Gastroesophageal sphincter (tissue), 4 donors: ENCODE results near the gene TMSB10. TPM values are rescaled to one million over a fixed set of nuclear protein-coding genes. Genes with fewer than 3 reads are reported as not detected.
A peak's percentile ranks its signal among the peaks of the same experiment; 100 is the strongest.
"Not testable (repeated sequence)": the region's sequence is repeated elsewhere in the genome, so short reads cannot be mapped to it uniquely, and the experiment has no call there.

Source experiments
- ATAC-seq: fragments of 150-250 bp; one replicate; pipeline ENCODE4 v1.9.1; 2016; ENCODE audit warnings: mild to moderate bottlenecking, moderate library complexity
- H3K27ac ChIP-seq, 4 donors: fragments of 200-600 bp; sonication (generic) in 3 of 4; 1 replicate in 3 of 4; 2 replicates in 1 of 4; pipeline ENCODE4 v1.5.1; 2016 to 2019
- H3K27me3 ChIP-seq: fragments of 200-600 bp; sonication (generic); one replicate; pipeline ENCODE4 v1.5.1; 2019
- H3K36me3 ChIP-seq, 2 donors: fragments of 200-600 bp; sonication (generic); one replicate each; pipeline ENCODE4 v1.5.1; 2019; ENCODE audit warnings: control low read depth in 1 of 2
- H3K4me1 ChIP-seq, 3 donors: fragments of 200-600 bp; sonication (generic); 1 replicate in 2 of 3; 2 replicates in 1 of 3; pipeline ENCODE4 v1.5.1; 2016 to 2019; ENCODE audit warnings: control low read depth in 2 of 3
- H3K4me3 ChIP-seq, 2 donors: fragments of 200-600 bp; sonication (generic); one replicate each; pipeline ENCODE4 v1.5.1; 2019; ENCODE audit warnings: mild to moderate bottlenecking in 1 of 2, moderate library complexity in 1 of 2
- H3K9me3 ChIP-seq, 3 donors: fragments of 200-600 bp; sonication (generic); one replicate each; pipeline ENCODE4 v1.5.1; 2017 to 2019; ENCODE audit warnings: control low read depth in 2 of 3
- CTCF ChIP-seq, 4 experiments: fragments of 200-600 bp in 2 of 4; fragments of 450-650 bp in 2 of 4; sonication (generic) in 1 of 4; IDR thresholded peaks; one replicate each; pipeline ENCODE4 v1.5.1; 2017 to 2019; ENCODE audit warnings: antibody characterized with exemption in 4 of 4, mild to moderate bottlenecking in 2 of 4, moderate library complexity in 2 of 4
- EP300 ChIP-seq: sonication (generic); formaldehyde crosslinking; IDR thresholded peaks from one replicate; pipeline ENCODE4 v1.6.1; 2017; ENCODE audit warnings: antibody characterized with exemption, mild to moderate bottlenecking
- POLR2A ChIP-seq, 2 donors: fragments of 450-650 bp; IDR thresholded peaks; one replicate each; pipeline ENCODE4 v1.6.1; 2017; ENCODE audit warnings: antibody characterized with exemption in 2 of 2, mild to moderate bottlenecking in 2 of 2, moderate library complexity in 1 of 2
- POLR2AphosphoS5 ChIP-seq: sonication (generic); formaldehyde crosslinking; IDR thresholded peaks from one replicate; pipeline ENCODE4 v1.6.1; 2017; ENCODE audit warnings: antibody characterized with exemption
- WGBS, 2 donors: methylation state at CpG; one replicate each; pipeline ENCODE4 v1.1.5; 2018; ENCODE audit warnings: low coverage in 1 of 2; 5-methylcytosine and 5-hydroxymethylcytosine counted together
- total RNA-seq, 4 donors: library from RNA; depleted of rRNA; stranded (reverse); fragments of >200 nt; gene quantifications; one replicate each; pipeline ENCODE4 v1.1.0, GENCODE V29; 2016

TMSB10 gene
- total RNA-seq, 4 donors from 2014 or later = 797 to 2,612 (median 1,708) TPM

- Histone ChIP-seq H3K36me3 (no peaks in the 10 kb centered on the region), H3K9me3 (no peaks in the 10 kb centered on the region), H3K27ac (no peak overlapping the region), H3K27me3 (peaks cover 24% of the 10 kb centered on the region), H3K4me1 (peaks cover 0 to 10% (median 5%) of the 10 kb centered on the region in 3 donors), H3K4me3 (no peak overlapping the region)
- ATAC-seq = no peak
- 55 to 68% methylated on average over 3 to 4 of the region's 4 CpGs for WGBS, 2 donors
- TF ChIP-seq EP300 (no peak), CTCF (IDR thresholded peaks at IDR 0.05) (no peak), POLR2A (IDR thresholded peaks at IDR 0.05) (no peak), POLR2AphosphoS5 (no peak)
Observed at GRCh38 chr2:84875213-84875560, 30.3 kb upstream of the TMSB10 start.

GRCh38 chr2:84875619-84876018, 29.8 kb upstream of the TMSB10 start:
- not testable (repeated sequence) for H3K36me3 ChIP-seq, H3K4me3 ChIP-seq, H3K27ac ChIP-seq, ATAC-seq, H3K9me3 ChIP-seq
- WGBS, 2 donors = 71 to 100% methylated on average over 1 of the region's 1 CpG
- H3K27me3 ChIP-seq = peaks cover 27% of the 10 kb centered on the region
- H3K4me1 ChIP-seq = peaks cover 0 to 14% (median 9%) of the 10 kb centered on the region in 3 donors

GRCh38 chr2:84876369-84876768, 29.1 kb upstream of the TMSB10 start:
- peaks cover 0 to 22% (median 17%) of the 10 kb centered on the region in 3 donors for H3K4me1 ChIP-seq
- H3K4me3 ChIP-seq = no peak overlapping the region
- TF ChIP-seq CTCF (IDR thresholded peaks at IDR 0.05) = no peak
- no peak for TF ChIP-seq EP300
- no peak for TF ChIP-seq POLR2A (IDR thresholded peaks at IDR 0.05)
- TF ChIP-seq POLR2AphosphoS5 = no peak
- peaks cover 35% of the 10 kb centered on the region for H3K27me3 ChIP-seq
- no peaks in the 10 kb centered on the region for H3K36me3 ChIP-seq
- H3K27ac ChIP-seq = no peak overlapping the region
- no peak for ATAC-seq
- WGBS, 2 donors = 87 to 90% methylated on average over 3 of the region's 3 CpGs
- no peaks in the 10 kb centered on the region for H3K9me3 ChIP-seq

GRCh38 chr2:84878459-84878858, 27.0 kb upstream of the TMSB10 start:
- Histone ChIP-seq H3K27me3 (peaks cover 49% of the 10 kb centered on the region), H3K4me3 (no peak overlapping the region), H3K36me3 (no peaks in the 10 kb centered on the region), H3K4me1 (peaks cover 0 to 35% (median 21%) of the 10 kb centered on the region in 3 donors), H3K27ac (no peak overlapping the region), H3K9me3 (no peaks in the 10 kb centered on the region)
- no peak for ATAC-seq
- no peak for TF ChIP-seq EP300
- no peak for TF ChIP-seq POLR2A (IDR thresholded peaks at IDR 0.05)
- TF ChIP-seq POLR2AphosphoS5 = no peak
- no peak for TF ChIP-seq CTCF (IDR thresholded peaks at IDR 0.05)
- WGBS, 2 donors = 58% methylated on average over 1 of the region's 1 CpG; no CpG with 5 or more reads in 1 of the 2 donors

- peaks cover 0 to 35% (median 21%) of the 10 kb centered on the region in 3 donors for H3K4me1 ChIP-seq
- peaks cover 51% of the 10 kb centered on the region for H3K27me3 ChIP-seq
- H3K36me3 ChIP-seq = no peaks in the 10 kb centered on the region
- no peaks in the 10 kb centered on the region for H3K9me3 ChIP-seq
- 78 to 87% methylated on average over 6 of the region's 7 CpGs for WGBS, 2 donors
- ATAC-seq = no peak
- peak overlapping the region in 1 of 2 donors; percentile 56 for H3K4me3 ChIP-seq
- H3K27ac ChIP-seq = no peak overlapping the region
- TF ChIP-seq EP300 (no peak), CTCF (IDR thresholded peaks at IDR 0.05) (no peak), POLR2AphosphoS5 (no peak), POLR2A (IDR thresholded peaks at IDR 0.05) (no peak)
Observed at GRCh38 chr2:84878896-84879583, 26.4 kb upstream of the TMSB10 start.
